SU-DHL-6 (cell line): ENCODE results near the gene LKAAEAR1.

Experiments
- H2AFZ ChIP-seq: fragments of 200-600 bp; sonication (generic); 2 replicates; pipeline ENCODE4 v1.6.1; 2014; ENCODE audit warnings: low read depth, mild to moderate bottlenecking, moderate library complexity, mixed read lengths, antibody characterized with exemption, low read length; ENCODE audit not compliant: severe bottlenecking
- H3F3A ChIP-seq: fragments of 200-600 bp; shearing (Covaris generic); 2 replicates; pipeline ENCODE4 v1.6.0; 2016; ENCODE audit warnings: antibody characterized with exemption, mild to moderate bottlenecking; ENCODE audit not compliant: insufficient read depth
- H3K27ac ChIP-seq: fragments of 200-600 bp; sonication (generic); 2 replicates; pipeline ENCODE4 v1.5.1; 2016; ENCODE audit warnings: low read depth, mild to moderate bottlenecking, low read length, moderate library complexity, mixed read lengths
- H3K27me3 ChIP-seq: fragments of 200-600 bp; sonication (generic), shearing (Covaris generic); 2 replicates; pipeline ENCODE4 v1.6.0; 2014; ENCODE audit warnings: mild to moderate bottlenecking, low read length
- H3K36me3 ChIP-seq: fragments of 200-600 bp; sonication (generic); 2 replicates; pipeline ENCODE4 v1.6.1; 2014; ENCODE audit warnings: mild to moderate bottlenecking, low read length, mixed read lengths
- H3K4me2 ChIP-seq: fragments of 300-600, 200-600 bp; shearing (Covaris generic), sonication (generic); 2 replicates; pipeline ENCODE4 v1.6.0; 2014; ENCODE audit warnings: low read length, low read depth, mild to moderate bottlenecking; ENCODE audit not compliant: poor library complexity, severe bottlenecking
- H3K4me3 ChIP-seq: fragments of 200-600 bp; sonication (generic); 2 replicates; pipeline ENCODE4 v1.5.1; 2014; ENCODE audit warnings: antibody characterized with exemption, low read length, mild to moderate bottlenecking, mixed read lengths; ENCODE audit not compliant: insufficient read depth, poor library complexity, severe bottlenecking
- H3K79me2 ChIP-seq: fragments of 200-600 bp; sonication (generic); 2 replicates; pipeline ENCODE4 v1.6.1; 2014; ENCODE audit warnings: mild to moderate bottlenecking, low read length, moderate library complexity; ENCODE audit not compliant: insufficient read depth
- H3K9ac ChIP-seq: fragments of 200-600 bp; sonication (generic); 2 replicates; pipeline ENCODE4 v1.7.0; 2014; ENCODE audit warnings: mild to moderate bottlenecking, low read length
- H3K9me2 ChIP-seq: fragments of 200-600 bp; sonication (generic); replicated peaks from 2 replicates; pipeline ENCODE4 v1.6.1; 2014; ENCODE audit warnings: low read length; ENCODE audit not compliant: insufficient read depth
- H3K9me3 ChIP-seq: fragments of 200-600 bp; sonication (generic); 2 replicates; pipeline ENCODE4 v1.6.1; 2014; ENCODE audit warnings: low read length, mixed read lengths; ENCODE audit not compliant: insufficient read depth
- H4K20me1 ChIP-seq: fragments of 200-600 bp; sonication (generic); 2 replicates; pipeline ENCODE4 v1.6.1; 2014; ENCODE audit warnings: low read depth, mild to moderate bottlenecking, antibody characterized with exemption, low read length, moderate library complexity, mixed read lengths
- CTCF ChIP-seq: fragments of 200-600 bp; sonication (generic); IDR thresholded peaks from one replicate; pipeline ENCODE4 v1.5.1; 2017; ENCODE audit warnings: antibody characterized with exemption, mild to moderate bottlenecking, low read length, moderate library complexity; ENCODE audit not compliant: insufficient read depth, poor library complexity, severe bottlenecking
- EZH2phosphoT487 ChIP-seq: fragments of 200-600 bp; sonication (generic), shearing (Covaris generic); conservative IDR thresholded peaks from 2 replicates; pipeline ENCODE4 v1.6.1; 2018; ENCODE audit warnings: mild to moderate bottlenecking, antibody characterized with exemption, low read length, moderate library complexity, mixed read lengths

LKAAEAR1 gene

GRCh38 chr20:64080013-64080812, 4.0 kb downstream of the LKAAEAR1 start, which contains the start of gene OPRL1:
Gene OPRL1 (plus strand): TSS chr20:64080082. CDS start chr20:64092721, 12,639 bp downstream.
- Histone ChIP-seq H3K79me2 (no peaks in the 10 kb centered on the region), H3F3A (peaks cover 36% of the 10 kb centered on the region), H3K9ac (peak within 1 kb of the TSS; percentile 91), H3K9me2 (no peaks in the 10 kb centered on the region), H3K36me3 (no peaks in the 10 kb centered on the region), H3K9me3 (no peaks in the 10 kb centered on the region), H3K27ac (peak within 1 kb of the TSS; percentile 95), H3K4me3 (peak within 1 kb of the TSS; percentile 68), H4K20me1 (no peaks in the 10 kb centered on the region), H3K27me3 (no peaks in the 10 kb centered on the region), H2AFZ (peak within 1 kb of the TSS; percentile 43), H3K4me2 (peak within 1 kb of the TSS; percentile 87)
- TF ChIP-seq CTCF (no peak), EZH2phosphoT487 (no peak)

- Histone ChIP-seq H3K36me3 (no peaks in the 10 kb centered on the region), H3K27me3 (no peaks in the 10 kb centered on the region), H3K9me2 (no peaks in the 10 kb centered on the region), H4K20me1 (no peaks in the 10 kb centered on the region), H3K4me3 (peak within 1 kb of the TSS; percentile 68), H3K4me2 (peak within 1 kb of the TSS; percentile 87), H3K9me3 (no peaks in the 10 kb centered on the region), H3K27ac (peak within 1 kb of the TSS; percentile 95), H3K9ac (peak within 1 kb of the TSS; percentile 91), H3F3A (peaks cover 36% of the 10 kb centered on the region), H3K79me2 (no peaks in the 10 kb centered on the region), H2AFZ (peak within 1 kb of the TSS; percentile 43)
- TF ChIP-seq EZH2phosphoT487 (no peak), CTCF (no peak)
These were observed 4.8 kb downstream of the LKAAEAR1 start, which contains the start of gene RGS19 for GRCh38 chr20:64079273-64080012. Gene RGS19 (minus strand): TSS chr20:64079518. CDS start chr20:64076886, 2,632 bp downstream.

GRCh38 chr20:64078934-64079272, 5.3 kb downstream of the LKAAEAR1 start:
- Histone ChIP-seq H3K9me2 (no peaks in the 10 kb centered on the region), H3F3A (peaks cover 36% of the 10 kb centered on the region), H2AFZ (no peak overlapping the region), H3K4me2 (peak overlapping the region; percentile 87), H3K79me2 (no peaks in the 10 kb centered on the region), H3K27ac (peak overlapping the region; percentile 95), H3K36me3 (no peaks in the 10 kb centered on the region), H3K4me3 (peak overlapping the region; percentile 68), H3K27me3 (no peaks in the 10 kb centered on the region), H3K9ac (peak overlapping the region; percentile 91), H4K20me1 (no peaks in the 10 kb centered on the region), H3K9me3 (no peaks in the 10 kb centered on the region)
- TF ChIP-seq CTCF (no peak), EZH2phosphoT487 (no peak)
